ENCODE results near the gene JAK2. TPM values are rescaled to one million over a fixed set of nuclear protein-coding genes. Genes with fewer than 3 reads are reported as not detected.
A peak's percentile ranks its signal among the peaks of the same experiment; 100 is the strongest.
"Not testable (repeated sequence)": the region's sequence is repeated elsewhere in the genome, so short reads cannot be mapped to it uniquely, and the experiment has no call there.

The JAK2 gene
- total and polyA plus RNA-seq, 12 donors = 2.3 to 95.6 (median 32.9) TPM

GRCh38 chr9:5013374-5013773 is 28.3 kb downstream of the JAK2 start:
- Histone ChIP-seq H3K9me3 (peaks cover 0 to 10% (median 5%) of the 10 kb centered on the region in 11 donors), H3K36me3 (peaks cover 0 to 23% (median 0%) of the 10 kb centered on the region in 9 donors), H3K27me3 (no peaks in the 10 kb centered on the region), H3K4me3 (no peak overlapping the region), H3K4me1 (peaks cover 0 to 36% (median 18%) of the 10 kb centered on the region in 9 donors), H3K27ac (peak overlapping the region in 2 of 10 donors; percentile 23 to 49)
- ATAC-seq (peak in 4 of 8 donors; percentile 52 to 92 (median 64)), DNase-seq (no peak)
- TF ChIP-seq CTCF (IDR thresholded peaks at IDR 0.05) = no peak
- intact Hi-C loops (cut with DNase I) = no loop called here

DNA sequence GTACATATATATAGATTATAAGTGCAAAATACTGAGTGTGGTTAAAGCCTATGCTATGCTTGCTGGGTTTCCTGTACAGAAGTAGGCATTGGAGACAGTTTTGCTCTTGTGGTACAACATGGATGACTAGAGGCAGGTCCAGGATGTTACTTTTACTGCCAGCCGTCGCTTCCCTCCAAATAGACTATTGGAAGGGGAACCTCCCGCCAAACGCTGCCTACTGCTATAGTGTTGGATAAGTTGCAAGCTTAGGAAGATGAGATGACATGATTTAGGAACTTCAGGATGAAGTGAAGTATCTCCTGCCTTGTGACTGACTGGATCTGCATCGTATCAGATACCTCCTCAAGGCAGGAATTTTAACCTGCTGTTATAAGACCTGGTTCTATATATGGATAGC is 30.9 kb downstream of the JAK2 start:
- Histone ChIP-seq H3K27me3 (no peaks in the 10 kb centered on the region), H3K36me3 (peaks cover 0 to 18% (median 0%) of the 10 kb centered on the region in 9 donors), H3K4me3 (no peak overlapping the region), H3K4me1 (peaks cover 0 to 36% (median 18%) of the 10 kb centered on the region in 9 donors), H3K27ac (no peak overlapping the region), H3K9me3 (peaks cover 0 to 18% (median 13%) of the 10 kb centered on the region in 11 donors)
- DNase-seq = no peak
- intact Hi-C loops (cut with DNase I) = no loop called here
- 81 to 82% methylated on average over 5 of the region's 5 CpGs for WGBS, 2 donors
- no peak for TF ChIP-seq CTCF (IDR thresholded peaks at IDR 0.05)
- peak in 1 of 8 donors; percentile 29 for ATAC-seq

GRCh38 chr9:5025416-5025815 is 40.3 kb downstream of the JAK2 start:
- no peak overlapping the region for H3K27ac ChIP-seq
- DNase-seq = no peak
- peaks cover 0 to 19% (median 0%) of the 10 kb centered on the region in 11 donors for H3K9me3 ChIP-seq
- no peak for ATAC-seq
- no peak overlapping the region for H3K4me3 ChIP-seq
- 97 to 98% methylated on average over 3 of the region's 3 CpGs for WGBS, 2 donors
- no peaks in the 10 kb centered on the region for H3K27me3 ChIP-seq
- peaks cover 0 to 5% (median 0%) of the 10 kb centered on the region in 9 donors for H3K4me1 ChIP-seq
- intact Hi-C loops (cut with DNase I) = no loop called here
- peaks cover 0 to 92% (median 11%) of the 10 kb centered on the region in 9 donors for H3K36me3 ChIP-seq
- no peak for TF ChIP-seq CTCF (IDR thresholded peaks at IDR 0.05)

GRCh38 chr9:5031941-5032340 is 46.9 kb downstream of the JAK2 start:
- not testable (repeated sequence) for DNase-seq

GRCh38 chr9:5040730-5041389 is 55.8 kb downstream of the JAK2 start:
- ATAC-seq = peak in 2 of 8 donors; percentile 20 to 57
- intact Hi-C loops (cut with DNase I) = no loop called here
- no peak for DNase-seq
- peaks cover 0 to 22% (median 14%) of the 10 kb centered on the region in 11 donors for H3K9me3 ChIP-seq
- H3K36me3 ChIP-seq = peaks cover 0 to 55% (median 21%) of the 10 kb centered on the region in 9 donors
- 96 to 97% methylated on average over 47 of the region's 47 CpGs for WGBS, 2 donors
- peaks cover 0 to 8% (median 3%) of the 10 kb centered on the region in 9 donors for H3K4me1 ChIP-seq
- TF ChIP-seq CTCF (IDR thresholded peaks at IDR 0.05) = no peak
- H3K27ac ChIP-seq = no peak overlapping the region
- no peaks in the 10 kb centered on the region for H3K27me3 ChIP-seq
- no peak overlapping the region for H3K4me3 ChIP-seq

More at GRCh38 chr9:5031941-5032340, 46.9 kb downstream of the JAK2 start:
- H3K4me3 ChIP-seq; H3K27me3 ChIP-seq; H3K4me1 ChIP-seq; ATAC-seq; H3K27ac ChIP-seq; intact Hi-C loops (cut with DNase I); H3K9me3 ChIP-seq: not testable (repeated sequence)
- WGBS, 2 donors = 96 to 97% methylated on average over 19 of the region's 19 CpGs
- peaks cover 0 to 63% (median 18%) of the 10 kb centered on the region in 9 donors for H3K36me3 ChIP-seq

Measured in heart right ventricle (tissue), 16 donors.